MM.1S (cell line): ENCODE results near the gene SPRED1.

Experiments
- DNase-seq: peaks from one replicate; pipeline ENCODE4 v3.0.0-alpha.2; 2015
- H2AFZ ChIP-seq: fragments of 300-600 bp; sonication (generic); 2 replicates; pipeline ENCODE4 v1.6.0; 2016; ENCODE audit warnings: antibody characterized with exemption, low read length
- H3F3A ChIP-seq: fragments of 300-600 bp; sonication (generic); 2 replicates; pipeline ENCODE4 v1.6.1; 2016; ENCODE audit warnings: mild to moderate bottlenecking, antibody characterized with exemption, low read length, moderate library complexity, mixed read lengths; ENCODE audit not compliant: insufficient read depth
- H3K27ac ChIP-seq: fragments of 300-600 bp; sonication (generic); 2 replicates; pipeline ENCODE4 v1.5.1; 2016; ENCODE audit warnings: mild to moderate bottlenecking, low read length
- H3K27me3 ChIP-seq: fragments of 300-600 bp; sonication (generic); replicated peaks from 2 replicates; pipeline ENCODE4 v1.6.0; 2016; ENCODE audit warnings: low read length; ENCODE audit not compliant: insufficient read depth
- H3K36me3 ChIP-seq: fragments of 300-600 bp; sonication (generic); replicated peaks from 2 replicates; pipeline ENCODE4 v1.6.1; 2016; ENCODE audit warnings: mild to moderate bottlenecking, low read length, mixed read lengths; ENCODE audit not compliant: insufficient read depth
- H3K4me1 ChIP-seq: fragments of 300-600 bp; sonication (generic); 2 replicates; pipeline ENCODE4 v1.6.1; 2016; ENCODE audit warnings: low read length, mixed read lengths
- H3K4me2 ChIP-seq: fragments of 300-600 bp; sonication (generic); 2 replicates; pipeline ENCODE4 v1.6.0; 2016; ENCODE audit warnings: low read depth, low read length
- H3K4me3 ChIP-seq: fragments of 300-600 bp; sonication (generic); 2 replicates; pipeline ENCODE4 v1.5.1; 2016; ENCODE audit warnings: low read length, mixed read lengths
- H3K79me2 ChIP-seq: fragments of 300-600 bp; sonication (generic); 2 replicates; pipeline ENCODE4 v1.6.1; 2016; ENCODE audit warnings: mixed run types, low read length, mixed read lengths
- H3K9ac ChIP-seq: fragments of 300-600 bp; sonication (generic); 2 replicates; pipeline ENCODE4 v1.6.1; 2016; ENCODE audit warnings: low read length, mixed read lengths
- H3K9me2 ChIP-seq: fragments of 300-600 bp; sonication (generic); replicated peaks from 2 replicates; pipeline ENCODE4 v1.6.1; 2016; ENCODE audit warnings: mild to moderate bottlenecking, low read length, mixed read lengths; ENCODE audit not compliant: insufficient read depth
- H3K9me3 ChIP-seq: fragments of 300-600 bp; sonication (generic); replicated peaks from 2 replicates; pipeline ENCODE4 v1.6.1; 2016; ENCODE audit warnings: mild to moderate bottlenecking, low read length, mixed read lengths; ENCODE audit not compliant: insufficient read depth
- H4K20me1 ChIP-seq: fragments of 300-600 bp; sonication (generic); 2 replicates; pipeline ENCODE4 v1.6.1; 2016; ENCODE audit warnings: mild to moderate bottlenecking, low read length, moderate library complexity, mixed read lengths; ENCODE audit not compliant: insufficient read depth
- CTCF ChIP-seq: fragments of 300-600 bp; sonication (generic); IDR thresholded peaks from 2 replicates; pipeline ENCODE4 v1.5.1; 2016; ENCODE audit warnings: antibody characterized with exemption, low read length, mixed read lengths
- EZH2 ChIP-seq: fragments of 300-600 bp; sonication (generic); optimal IDR thresholded peaks from 2 replicates; pipeline ENCODE3; 2017; ENCODE audit warnings: low read depth, mild to moderate bottlenecking, antibody characterized with exemption, low read length, mixed read lengths
- EZH2phosphoT487 ChIP-seq: fragments of 300-600 bp; sonication (generic); IDR thresholded peaks from 2 replicates; pipeline ENCODE4 v1.6.1; 2018; ENCODE audit warnings: antibody characterized with exemption, low read length

SPRED1 gene

GRCh38 chr15:38266247-38266986, 13.8 kb downstream of the SPRED1 start:
- Histone ChIP-seq H3K9me3 (no peaks in the 10 kb centered on the region), H3K9ac (no peak overlapping the region), H4K20me1 (peaks cover 27% of the 10 kb centered on the region; the same call in 1 of the 2 replicates), H3K27ac (no peak overlapping the region), H3K27me3 (no peaks in the 10 kb centered on the region), H3K4me2 (no peak overlapping the region), H2AFZ (no peak overlapping the region), H3K79me2 (peaks cover 100% of the 10 kb centered on the region), H3K4me1 (no peaks in the 10 kb centered on the region), H3F3A (no peaks in the 10 kb centered on the region), H3K4me3 (no peak overlapping the region), H3K36me3 (no peaks in the 10 kb centered on the region), H3K9me2 (no peaks in the 10 kb centered on the region)
- no peak for DNase-seq
- TF ChIP-seq EZH2phosphoT487 (no peak), EZH2 (no peak), CTCF (no peak)

DNA sequence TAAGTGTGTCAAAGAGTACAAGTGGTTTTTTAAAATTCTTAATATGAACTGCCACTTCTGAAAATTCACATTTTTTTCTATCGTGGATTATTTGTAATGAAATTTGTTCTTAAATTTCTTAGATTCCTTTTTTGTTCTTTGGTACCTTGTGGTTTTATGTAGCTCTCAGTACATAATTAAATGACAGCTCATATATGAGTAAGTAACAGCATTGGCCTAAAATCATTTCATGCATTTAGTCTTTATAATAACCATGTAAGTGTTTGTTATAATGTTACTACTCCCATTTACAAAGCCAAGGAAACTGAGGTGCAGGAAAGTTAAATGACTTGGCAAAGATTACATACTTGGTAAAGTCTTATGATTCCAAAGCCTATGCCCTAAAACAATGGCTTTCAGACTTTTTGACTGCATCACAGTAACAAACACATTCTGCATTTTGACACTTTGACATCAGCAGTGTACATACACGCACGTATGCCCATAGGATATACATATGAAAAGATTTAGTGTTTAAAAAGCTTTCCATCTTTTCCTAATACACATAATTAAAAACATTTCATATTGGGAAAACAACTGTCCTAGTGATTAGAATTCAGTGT, 14.9 kb downstream of the SPRED1 start:
- Histone ChIP-seq H3K27ac (no peak overlapping the region), H3K4me2 (no peak overlapping the region), H4K20me1 (peaks cover 24% of the 10 kb centered on the region; the same call in 1 of the 2 replicates), H3K27me3 (no peaks in the 10 kb centered on the region), H3K79me2 (peaks cover 100% of the 10 kb centered on the region), H3K9ac (no peak overlapping the region), H3K36me3 (no peaks in the 10 kb centered on the region), H3K4me1 (no peaks in the 10 kb centered on the region), H3K9me2 (no peaks in the 10 kb centered on the region), H3K9me3 (no peaks in the 10 kb centered on the region), H2AFZ (no peak overlapping the region), H3K4me3 (no peak overlapping the region), H3F3A (no peaks in the 10 kb centered on the region)
- no peak for TF ChIP-seq EZH2phosphoT487
- no peak for TF ChIP-seq EZH2
- no peak for TF ChIP-seq CTCF
- no peak for DNase-seq

DNA sequence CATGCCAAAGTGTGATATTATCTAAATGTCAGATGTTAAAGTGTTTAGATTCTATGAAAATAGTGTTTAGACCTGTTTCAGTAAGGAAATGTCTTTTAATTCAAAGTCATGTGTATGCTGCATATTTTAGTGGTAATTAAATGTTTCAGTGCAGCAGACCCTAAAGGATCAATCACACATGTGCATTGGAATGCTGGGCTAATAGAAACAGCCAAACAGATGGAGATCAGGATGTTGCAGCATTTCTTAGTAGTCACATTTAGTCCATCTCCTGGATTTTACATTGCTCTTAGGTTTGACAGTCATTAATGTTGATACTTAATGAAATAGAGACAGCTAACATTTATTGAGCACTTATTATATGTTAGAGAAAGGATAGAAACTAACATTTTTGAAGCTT, 18.5 kb downstream of the SPRED1 start:
- Histone ChIP-seq H3K4me3 (no peak overlapping the region), H3K36me3 (no peaks in the 10 kb centered on the region), H3K9me3 (no peaks in the 10 kb centered on the region), H3K79me2 (peaks cover 98% of the 10 kb centered on the region), H3F3A (peaks cover 8% of the 10 kb centered on the region), H3K9me2 (no peaks in the 10 kb centered on the region), H3K4me2 (no peak overlapping the region), H3K27ac (no peak overlapping the region), H2AFZ (no peak overlapping the region), H3K9ac (no peak overlapping the region), H4K20me1 (0 out of 2 replicates have a peak, but pooled peaks cover 3% of the 10 kb centered on the region), H3K4me1 (peaks cover 14% of the 10 kb centered on the region), H3K27me3 (no peaks in the 10 kb centered on the region)
- no peak for DNase-seq
- TF ChIP-seq EZH2phosphoT487: no peak
- no peak for TF ChIP-seq CTCF
- no peak for TF ChIP-seq EZH2
